T-cell (primary cell): Measurements from ENCODE around the gene DCAF5. TPM values are rescaled to one million over a fixed set of nuclear protein-coding genes. Genes with fewer than 3 reads are reported as not detected.

Experiments used
- ATAC-seq, 4 experiments: fragments of 200-7000 bp in 3 of 4; fragments of 150-1000 bp in 1 of 4; cut with Tn5 transposase; replicated peaks in 1 of 4; 1 replicate in 3 of 4; 2 replicates in 1 of 4; pipeline ENCODE4 v1.10.0; 2021; ENCODE audit warnings: moderate library complexity in 3 of 4, mild to moderate bottlenecking in 2 of 4, moderate number of reproducible peaks in 1 of 4
- CTCF ChIA-PET, 2 donors: fragments of 300-600 bp; sonication (Branson Sonifier 250); formaldehyde crosslinking; loops; one replicate each; lab custom pipeline; 2022; ENCODE audit warnings: antibody characterized with exemption in 2 of 2; lab: Charles Lee
- POLR2A ChIA-PET, 2 donors: fragments of 300-600 bp; sonication (Branson Sonifier 250); formaldehyde crosslinking; loops; one replicate each; lab custom pipeline; 2022; ENCODE audit warnings: antibody characterized with exemption in 2 of 2; lab: Charles Lee
- DNase-seq, 35 experiments: peaks; one replicate each; pipeline versions ENCODE4 v3.0.0 to v3.0.0-alpha.2; 2013 to 2023
- H3K27ac ChIP-seq: one replicate; pipeline ENCODE4 v1.5.1; 2013; ENCODE audit warnings: low read length
- H3K27me3 ChIP-seq, 2 experiments: replicated peaks in 1 of 2; 1 replicate in 1 of 2; 2 replicates in 1 of 2; pipeline versions ENCODE4 v1.6.1 to v1.7.0; 2013; ENCODE audit warnings: low read length in 1 of 2, mixed read lengths in 1 of 2; ENCODE audit not compliant: control insufficient read depth in 2 of 2, insufficient read depth in 2 of 2; ENCODE audit errors: extremely low read depth in 1 of 2
- H3K36me3 ChIP-seq, 2 donors: 1 replicate in 1 of 2; 2 replicates in 1 of 2; pipeline versions ENCODE4 v1.6.1 to v1.7.0; 2013; ENCODE audit warnings: low read length in 1 of 2; ENCODE audit not compliant: control insufficient read depth in 2 of 2, insufficient read depth in 1 of 2; ENCODE audit errors: extremely low read depth in 1 of 2
- H3K4me1 ChIP-seq, 2 experiments: 1 replicate in 1 of 2; 2 replicates in 1 of 2; pipeline versions ENCODE4 v1.6.1 to v1.7.0; 2013; ENCODE audit warnings: low read length in 2 of 2, mixed read lengths in 1 of 2; ENCODE audit not compliant: insufficient read depth in 2 of 2, control insufficient read depth in 1 of 2; ENCODE audit errors: extremely low read depth in 1 of 2
- H3K4me3 ChIP-seq, 2 donors: 1 replicate in 1 of 2; 2 replicates in 1 of 2; pipeline versions ENCODE4 v1.5.1 to v1.7.0; 2013; ENCODE audit warnings: mild to moderate bottlenecking in 2 of 2, low read length in 1 of 2, moderate library complexity in 1 of 2; ENCODE audit not compliant: control insufficient read depth in 1 of 2; ENCODE audit errors: extremely low read depth in 1 of 2
- H3K9me3 ChIP-seq: 2 replicates; pipeline ENCODE4 v1.7.0; 2013
- H3K27ac Mint-ChIP-seq, 2 donors: one replicate each; pipeline ENCODE4 v1.8.0; 2020 to 2021; ENCODE audit warnings: mild to moderate bottlenecking in 2 of 2, mixed read lengths in 2 of 2
- H3K27me3 Mint-ChIP-seq, 2 donors: one replicate each; pipeline ENCODE4 v1.8.0; 2021 to 2022; ENCODE audit warnings: mixed read lengths in 2 of 2
- H3K36me3 Mint-ChIP-seq: one replicate; pipeline ENCODE4 v1.8.0; 2021; ENCODE audit warnings: mixed read lengths
- H3K4me1 Mint-ChIP-seq, 3 donors: one replicate each; pipeline ENCODE4 v1.8.0; 2020 to 2022; ENCODE audit warnings: mixed read lengths in 3 of 3, mild to moderate bottlenecking in 1 of 3
- H3K4me3 Mint-ChIP-seq, 3 donors: one replicate each; pipeline ENCODE4 v1.8.0; 2020 to 2022; ENCODE audit warnings: mild to moderate bottlenecking in 3 of 3, mixed read lengths in 3 of 3, moderate library complexity in 3 of 3
- H3K9me3 Mint-ChIP-seq, 3 donors: one replicate each; pipeline ENCODE4 v1.8.0; 2020 to 2022; ENCODE audit warnings: mixed read lengths in 3 of 3
- WGBS: methylation state at CpG from one replicate; pipeline ENCODE4 v1.1.5; 2013; ENCODE audit warnings: missing lambda C conversion rate; ENCODE audit not compliant: insufficient coverage; 5-methylcytosine and 5-hydroxymethylcytosine counted together
- total RNA-seq, 35 experiments: library from RNA in 6 of 35; stranded (reverse) in 6 of 35; fragments of 120-200 nt in 1 of 35; gene quantifications; one replicate each; pipeline versions ENCODE4 v1.2.1 to v1.2.4 and lab custom pipeline; 2013 to 2026

DCAF5 gene
- total RNA-seq, 5 donors from 2014 or later (not counting 1 experiment from before 2014, with no cell fraction given): 60.3 to 80.8 (median 64.2) TPM

DNA sequence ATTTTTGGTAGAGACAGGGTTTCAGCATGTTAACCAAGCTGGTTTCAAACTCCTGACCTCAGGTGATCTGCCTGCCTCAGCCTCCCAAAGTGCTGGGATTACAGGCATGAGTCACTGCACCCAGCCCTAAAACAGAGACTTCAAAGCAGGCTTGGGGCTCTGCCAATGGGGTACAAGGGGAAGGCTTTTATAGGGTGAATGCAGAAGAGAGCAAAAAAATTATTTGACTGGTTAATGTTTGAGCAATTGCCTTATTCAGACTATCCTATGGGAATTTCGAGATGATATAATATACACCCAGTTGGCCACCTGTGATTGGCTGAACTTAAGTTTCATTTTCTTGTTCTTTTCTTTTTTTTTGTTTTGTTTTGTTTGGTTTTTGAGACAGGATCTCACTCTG, 142.3 kb downstream of the DCAF5 start:
- H3K27ac Mint-ChIP-seq: peak overlapping the region in 1 of 2 donors; percentile 61
- POLR2A ChIA-PET: no interaction called here
- CTCF ChIA-PET: no interaction called here

DNA sequence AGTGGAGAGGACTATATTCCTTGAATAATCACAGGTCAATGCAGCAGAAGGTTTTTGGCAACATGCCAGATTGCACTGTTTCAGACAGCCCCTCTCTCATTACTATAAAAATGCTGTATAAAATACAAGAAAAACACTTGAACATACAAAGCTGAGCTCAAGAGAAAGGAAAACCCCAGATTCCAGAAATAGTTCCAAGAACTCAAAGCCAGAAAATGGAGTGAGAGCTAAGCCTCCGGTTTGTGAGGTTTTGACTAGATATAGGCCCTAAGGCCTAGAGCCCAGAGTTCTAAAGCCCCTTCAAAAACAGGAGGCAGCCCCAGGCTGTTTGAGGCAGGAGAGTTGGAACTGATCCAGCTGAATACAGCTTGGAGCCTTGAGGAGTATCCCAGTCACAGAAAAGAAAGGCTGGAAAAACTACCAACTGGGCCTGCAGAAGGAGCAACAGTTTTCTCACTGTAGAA, 144.5 kb downstream of the DCAF5 start:
- CTCF ChIA-PET: interaction anchor here in 1 of 2 donors (0.6 kb wide), 1 partner anchor 98 kb away, joined by 3 read pairs; no protein-coding TSS in a partner anchor

More for the DNA sequence above, 142.3 kb downstream of the DCAF5 start:
- no peak overlapping the region for H3K4me3 ChIP-seq
- no peaks in the 10 kb centered on the region for H3K36me3 ChIP-seq
- Mint-ChIP-seq H3K27me3 (no peaks in the 10 kb centered on the region), H3K4me1 (peaks cover 6 to 9% (median 6%) of the 10 kb centered on the region in 3 donors), H3K4me3 (no peak overlapping the region), H3K36me3 (no peaks in the 10 kb centered on the region), H3K9me3 (no peaks in the 10 kb centered on the region)
- no peak overlapping the region for H3K27ac ChIP-seq
- H3K9me3 ChIP-seq: no peaks in the 10 kb centered on the region
- ATAC-seq (peak in 3 of 4 experiments; percentile 56 to 84 (median 79)), DNase-seq (peak in 2 of 35 experiments; percentile 18 to 21)
- no peaks in the 10 kb centered on the region for H3K4me1 ChIP-seq
- no CpG with 5 or more reads among the region's 1 CpG for WGBS
- peaks cover 0 to 3% of the 10 kb centered on the region in 2 experiments for H3K27me3 ChIP-seq

DNA sequence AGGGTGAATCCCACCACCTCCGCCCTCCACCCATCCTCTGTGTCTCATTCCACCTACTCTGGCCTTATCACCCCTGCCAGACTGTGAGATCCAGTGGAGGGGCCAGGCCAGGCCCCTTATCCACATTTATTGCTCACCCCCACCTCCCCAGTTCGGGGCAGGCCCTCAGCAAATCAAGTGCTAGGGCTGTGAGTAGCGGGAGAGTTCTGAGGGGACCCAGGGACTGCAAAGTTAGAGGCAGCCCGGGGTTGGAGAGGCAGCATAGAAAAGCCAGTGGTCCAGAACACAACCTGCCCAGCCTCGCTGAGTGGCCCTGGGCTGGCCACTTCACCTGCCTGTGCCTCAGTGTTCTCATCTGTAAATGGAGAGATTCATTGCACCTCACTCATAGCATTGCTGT, 146.6 kb downstream of the DCAF5 start:
- whole genome bisulfite sequencing: 79% methylated on average over 2 of the region's 5 CpGs
- Histone ChIP-seq H3K27me3 (peaks cover 0 to 15% of the 10 kb centered on the region in 2 experiments), H3K9me3 (no peaks in the 10 kb centered on the region), H3K36me3 (no peaks in the 10 kb centered on the region), H3K27ac (no peak overlapping the region), H3K4me3 (no peak overlapping the region), H3K4me1 (no peaks in the 10 kb centered on the region)
- Mint-ChIP-seq H3K9me3 (no peaks in the 10 kb centered on the region), H3K36me3 (no peaks in the 10 kb centered on the region), H3K27me3 (peaks cover 0 to 3% of the 10 kb centered on the region in 2 donors), H3K27ac (no peak overlapping the region), H3K4me3 (no peak overlapping the region), H3K4me1 (peaks cover 0 to 9% (median 6%) of the 10 kb centered on the region in 3 donors)
- ChIA-PET CTCF (no interaction called here), POLR2A (no interaction called here)
- ATAC-seq (no peak), DNase-seq (no peak)

More for the DNA sequence above, 144.5 kb downstream of the DCAF5 start:
- H3K27me3 Mint-ChIP-seq: peaks cover 0 to 3% of the 10 kb centered on the region in 2 donors
- POLR2A ChIA-PET: interaction anchor here in 1 of 2 donors (0.6 kb wide), 1 partner anchor 30 kb away, joined by 4 read pairs; no protein-coding TSS in a partner anchor
- H3K4me1 Mint-ChIP-seq: peaks cover under 1 to 9% (median 6%) of the 10 kb centered on the region in 3 donors
- ATAC-seq: no peak
- peak in 1 of 35 experiments; percentile 9 for DNase-seq
- H3K4me1 ChIP-seq: no peaks in the 10 kb centered on the region
- H3K27ac Mint-ChIP-seq: no peak overlapping the region
- no peak overlapping the region for H3K4me3 Mint-ChIP-seq
- no peaks in the 10 kb centered on the region for H3K9me3 ChIP-seq
- H3K4me3 ChIP-seq: no peak overlapping the region
- H3K36me3 ChIP-seq: no peaks in the 10 kb centered on the region
- H3K27me3 ChIP-seq: peaks cover 0 to 11% of the 10 kb centered on the region in 2 experiments
- no peaks in the 10 kb centered on the region for H3K9me3 Mint-ChIP-seq
- 83% methylated on average over 1 of the region's 1 CpG for WGBS
- H3K36me3 Mint-ChIP-seq: no peaks in the 10 kb centered on the region
- no peak overlapping the region for H3K27ac ChIP-seq

DNA sequence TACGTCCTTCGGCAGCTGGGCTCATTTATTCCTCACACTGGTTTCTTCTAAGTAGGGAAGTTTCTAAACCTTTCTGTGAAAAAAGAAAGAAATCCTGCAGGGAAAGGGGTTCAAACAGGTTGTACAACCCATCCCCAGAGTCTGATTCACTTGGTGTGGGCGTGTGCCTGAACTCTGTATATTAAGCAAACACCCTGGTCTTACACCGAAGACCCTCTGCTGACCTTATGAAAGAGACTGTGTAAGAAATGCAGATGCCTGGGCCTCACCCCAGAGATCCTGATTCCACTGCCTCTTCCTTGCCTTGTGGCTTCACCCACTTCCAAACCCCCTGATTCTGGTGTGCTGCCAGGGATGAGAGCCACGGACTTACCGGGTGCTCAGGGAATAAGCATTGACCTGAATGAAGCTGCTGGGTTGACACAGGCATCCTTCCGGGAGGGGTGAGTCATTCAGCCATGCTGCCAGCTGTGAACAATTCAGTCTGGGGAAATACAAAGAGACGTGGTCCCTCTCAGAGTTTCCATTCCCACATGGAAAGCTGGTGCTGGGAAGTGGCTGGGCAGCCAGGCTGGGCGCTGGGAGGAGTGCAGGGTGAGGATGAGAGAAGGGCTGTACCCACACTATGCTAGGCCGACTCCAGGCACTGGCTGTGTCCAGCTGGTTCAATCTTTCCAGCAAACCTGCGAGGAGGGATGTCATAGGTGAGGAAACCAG, 147.3 kb downstream of the DCAF5 start:
- Histone ChIP-seq H3K4me3 (no peak overlapping the region), H3K4me1 (no peaks in the 10 kb centered on the region), H3K36me3 (no peaks in the 10 kb centered on the region), H3K27me3 (peaks cover 0 to 15% of the 10 kb centered on the region in 2 experiments), H3K27ac (no peak overlapping the region), H3K9me3 (no peaks in the 10 kb centered on the region)
- CTCF ChIA-PET: interaction anchor here in 1 of 2 donors (0.7 kb wide), 1 partner anchor 95 kb away, joined by 4 read pairs; no protein-coding TSS in a partner anchor
- Mint-ChIP-seq H3K4me3 (no peak overlapping the region), H3K36me3 (no peaks in the 10 kb centered on the region), H3K27me3 (peaks cover 0 to 3% of the 10 kb centered on the region in 2 donors), H3K9me3 (no peaks in the 10 kb centered on the region), H3K27ac (no peak overlapping the region), H3K4me1 (peaks cover 0 to 4% (median 3%) of the 10 kb centered on the region in 3 donors)
- POLR2A ChIA-PET: no interaction called here
- WGBS: 71% methylated on average over 6 of the region's 11 CpGs
- DNase-seq: no peak
- no peak for ATAC-seq

DNA sequence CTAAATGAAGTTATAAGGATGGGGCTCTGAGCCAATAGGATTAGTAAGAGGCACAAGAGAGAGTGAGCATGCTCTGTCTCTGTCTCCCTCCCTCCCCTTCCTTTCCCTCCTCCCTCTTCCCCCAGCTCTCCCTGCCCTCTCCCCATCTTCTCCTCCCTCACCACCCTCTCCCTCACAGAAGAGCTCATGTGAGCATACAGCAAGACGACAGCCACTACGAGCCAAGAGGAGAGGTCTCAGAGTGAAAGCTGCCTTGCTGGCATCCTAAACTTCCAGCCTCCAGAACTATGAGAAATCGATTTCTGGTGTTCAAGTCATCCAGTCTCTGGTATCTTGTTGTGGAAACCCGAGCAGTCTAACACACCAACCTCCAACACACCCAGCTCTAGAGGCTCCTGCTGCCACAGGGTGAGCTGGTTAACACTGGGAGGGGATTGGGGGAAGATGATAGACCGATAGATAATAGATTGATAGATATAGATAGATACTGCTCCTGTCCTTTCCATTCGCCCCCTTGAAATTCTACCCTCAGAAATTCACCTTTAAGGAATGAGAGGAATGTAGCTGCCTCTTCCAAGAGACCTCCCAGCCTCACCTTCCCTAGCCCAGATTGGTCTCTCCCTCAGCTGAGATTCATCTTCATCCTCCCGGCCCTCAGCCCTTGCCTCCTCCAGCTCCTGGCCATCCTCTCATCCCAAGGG, 148.0 kb downstream of the DCAF5 start:
- H3K27me3 Mint-ChIP-seq: peaks cover 0 to 3% of the 10 kb centered on the region in 2 donors
- ChIA-PET CTCF (no interaction called here), POLR2A (interaction anchor here in 1 of 2 donors (0.6 kb wide), 1 partner anchor 187 kb away, joined by 4 read pairs; no protein-coding TSS in a partner anchor)
- Histone ChIP-seq H3K4me3 (no peak overlapping the region), H3K36me3 (no peaks in the 10 kb centered on the region), H3K27me3 (peaks cover 0 to 15% of the 10 kb centered on the region in 2 experiments), H3K27ac (no peak overlapping the region), H3K4me1 (no peaks in the 10 kb centered on the region), H3K9me3 (no peaks in the 10 kb centered on the region)
- no peaks in the 10 kb centered on the region for H3K36me3 Mint-ChIP-seq
- H3K27ac Mint-ChIP-seq: no peak overlapping the region
- no peaks in the 10 kb centered on the region for H3K9me3 Mint-ChIP-seq
- WGBS: 69% methylated on average over 2 of the region's 7 CpGs
- H3K4me3 Mint-ChIP-seq: no peak overlapping the region
- peaks cover 0 to under 1% (median 0%) of the 10 kb centered on the region in 3 donors for H3K4me1 Mint-ChIP-seq
- DNase-seq (no peak), ATAC-seq (no peak)

DNA sequence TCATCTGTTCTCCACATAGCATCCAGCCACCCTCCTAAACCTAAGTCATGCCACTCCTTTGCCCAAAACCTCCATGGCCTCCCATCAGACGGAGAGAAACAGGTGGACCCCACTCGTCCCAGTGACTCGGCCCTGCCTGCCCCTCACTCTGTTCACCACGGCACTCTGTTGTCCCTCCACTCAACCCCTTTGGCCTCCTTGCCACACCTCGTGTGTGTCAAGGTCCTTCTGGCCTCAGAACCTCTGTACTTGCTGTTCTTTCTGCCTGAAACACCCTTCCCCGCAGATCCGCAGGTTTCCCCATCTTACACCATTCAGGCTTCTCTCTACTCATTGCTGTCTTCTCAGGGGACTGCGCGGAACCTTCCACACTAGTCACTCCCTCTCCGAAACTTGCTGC, 149.3 kb downstream of the DCAF5 start:
- Mint-ChIP-seq H3K9me3 (no peaks in the 10 kb centered on the region), H3K36me3 (no peaks in the 10 kb centered on the region), H3K4me1 (no peaks in the 10 kb centered on the region), H3K4me3 (no peak overlapping the region), H3K27me3 (peaks cover 0 to 3% of the 10 kb centered on the region in 2 donors), H3K27ac (no peak overlapping the region)
- DNase-seq (no peak), ATAC-seq (no peak)
- H3K4me3 ChIP-seq: no peak overlapping the region
- H3K27me3 ChIP-seq: peaks cover 0 to 15% of the 10 kb centered on the region in 2 experiments
- ChIA-PET POLR2A (no interaction called here), CTCF (no interaction called here)
- no peaks in the 10 kb centered on the region for H3K4me1 ChIP-seq
- 84% methylated on average over 10 of the region's 10 CpGs for whole genome bisulfite sequencing
- no peak overlapping the region for H3K27ac ChIP-seq
- no peaks in the 10 kb centered on the region for H3K36me3 ChIP-seq
- H3K9me3 ChIP-seq: no peaks in the 10 kb centered on the region
